PC-3 (cell line): Measurements from ENCODE around the gene STAB2. TPM values are rescaled to one million over a fixed set of nuclear protein-coding genes. Genes with fewer than 3 reads are reported as not detected.

ENCODE experiments used
- ATAC-seq: fragments of 200-7000 bp; cut with Tn5 transposase; 2 replicates; pipeline ENCODE4 v1.9.1; 2020; ENCODE audit warnings: mild to moderate bottlenecking, moderate library complexity
- BruUV-seq: library from RNA; stranded (reverse); fragments of 400-500 nt; replicated peaks from 2 replicates; lab custom pipeline; 2021; lab: Mats Ljungman, UMichigan
- CTCF ChIA-PET: fragments of 300-600 bp; sonication (Branson Sonifier 250); formaldehyde crosslinking; loops from one replicate; lab custom pipeline; 2022; ENCODE audit warnings: antibody characterized with exemption; lab: Charles Lee
- POLR2A ChIA-PET: fragments of 300-600 bp; sonication (Branson Sonifier 250); formaldehyde crosslinking; loops from one replicate; lab custom pipeline; 2022; ENCODE audit warnings: antibody characterized with exemption; ENCODE audit not compliant: unreplicated experiment; lab: Charles Lee
- DNase-seq: peaks from one replicate; pipeline ENCODE4 v3.0.0-alpha.2; 2015
- H2AFZ ChIP-seq: fragments of 300-600 bp; sonication (generic); 2 replicates; pipeline ENCODE4 v1.6.0; 2016; ENCODE audit warnings: antibody characterized with exemption, low read length
- H3F3A ChIP-seq: fragments of 300-600 bp; sonication (generic); one replicate; pipeline ENCODE4 v1.6.0; 2017; ENCODE audit warnings: antibody characterized with exemption, low read length, control low read depth, mild to moderate bottlenecking; ENCODE audit not compliant: unreplicated experiment
- H3K27ac ChIP-seq: fragments of 300-600 bp; sonication (generic); 2 replicates; pipeline ENCODE4 v1.5.1; 2016; ENCODE audit warnings: mild to moderate bottlenecking, low read length
- H3K27me3 ChIP-seq: fragments of 300-600 bp; sonication (generic); 2 replicates; pipeline ENCODE4 v1.6.1; 2016; ENCODE audit warnings: low read length, mixed read lengths
- H3K36me3 ChIP-seq: fragments of 300-600 bp; sonication (generic); 2 replicates; pipeline ENCODE4 v1.6.1; 2016; ENCODE audit warnings: low read depth, mixed run types, low read length, mixed read lengths
- H3K4me1 ChIP-seq: fragments of 300-600 bp; sonication (generic); 2 replicates; pipeline ENCODE4 v1.5.1; 2016; ENCODE audit warnings: low read length; ENCODE audit not compliant: insufficient read depth
- H3K4me2 ChIP-seq: fragments of 300-600 bp; sonication (generic); 2 replicates; pipeline ENCODE4 v1.6.0; 2016; ENCODE audit warnings: low read length
- H3K4me3 ChIP-seq: fragments of 300-600 bp; sonication (generic); 2 replicates; pipeline ENCODE4 v1.5.1; 2016; ENCODE audit warnings: mild to moderate bottlenecking, low read length, mixed read lengths
- H3K79me2 ChIP-seq: fragments of 300-600 bp; sonication (generic); 2 replicates; pipeline ENCODE4 v1.6.1; 2017; ENCODE audit warnings: low read length, mixed read lengths
- H3K9ac ChIP-seq: fragments of 300-600 bp; sonication (generic); 2 replicates; pipeline ENCODE4 v1.6.0; 2016; ENCODE audit warnings: mild to moderate bottlenecking, low read length
- H3K9me2 ChIP-seq: fragments of 300-600 bp; sonication (generic); replicated peaks from 2 replicates; pipeline ENCODE4 v1.6.1; 2016; ENCODE audit warnings: mixed run types, low read length, mixed read lengths
- H3K9me3 ChIP-seq: fragments of 300-600 bp; sonication (generic); 2 replicates; pipeline ENCODE4 v1.6.1; 2016; ENCODE audit warnings: low read length, mixed read lengths
- H4K20me1 ChIP-seq: fragments of 300-600 bp; sonication (generic); 2 replicates; pipeline ENCODE4 v1.6.1; 2016; ENCODE audit warnings: low read length, mixed read lengths
- CTCF ChIP-seq: fragments of 300-600 bp; sonication (generic); conservative IDR thresholded peaks from 2 replicates; pipeline ENCODE4 v1.5.1; 2017; ENCODE audit warnings: antibody characterized with exemption, low read depth, mild to moderate bottlenecking, low read length
- EZH2 ChIP-seq: fragments of 300-600 bp; sonication (generic); IDR thresholded peaks from one replicate; pipeline ENCODE4 v1.6.1; 2017; ENCODE audit warnings: antibody characterized with exemption, mild to moderate bottlenecking, low read length; ENCODE audit not compliant: unreplicated experiment
- EZH2phosphoT487 ChIP-seq: fragments of 300-600 bp; sonication (generic); IDR thresholded peaks from 2 replicates; pipeline ENCODE4 v1.6.1; 2018; ENCODE audit warnings: mild to moderate bottlenecking, antibody characterized with exemption, low read length, borderline replicate concordance
- intact Hi-C: fragments of 100-400 bp; cut with micrococcal nuclease; formaldehyde crosslinking; loops from 2 replicates; pipeline ENCODE4 v1.9.0; 2023
- total RNA-seq: library from RNA; depleted of rRNA; stranded (reverse); fragments of >200 nt; gene quantifications from 2 replicates; pipeline ENCODE4 v1.2.3, GENCODE V29; 2014

Gene STAB2
- total RNA-seq, 1 experiment from 2014 or later = not detected

GRCh38 chr12:103780992-103781391, 193.9 kb downstream of the STAB2 start:
- no peak overlapping the region for H3K4me2 ChIP-seq
- intact Hi-C loops = no loop called here
- H3K27ac ChIP-seq = no peak overlapping the region
- no peaks in the 10 kb centered on the region for H4K20me1 ChIP-seq
- H3K4me3 ChIP-seq = no peak overlapping the region
- H3K4me1 ChIP-seq = no peaks in the 10 kb centered on the region
- H2AFZ ChIP-seq = no peak overlapping the region
- H3F3A ChIP-seq = no peaks in the 10 kb centered on the region
- no peaks in the 10 kb centered on the region for H3K9me3 ChIP-seq
- H3K9me2 ChIP-seq = no peaks in the 10 kb centered on the region
- ChIA-PET POLR2A (no interaction called here), CTCF (no interaction called here)
- no peak for ATAC-seq
- H3K79me2 ChIP-seq = no peaks in the 10 kb centered on the region
- DNase-seq = no peak
- TF ChIP-seq EZH2phosphoT487 (no peak), EZH2 (no peak), CTCF (no peak)
- no TSS peak for BruUV-seq
- H3K27me3 ChIP-seq = no peaks in the 10 kb centered on the region
- peaks cover 62% of the 10 kb centered on the region for H3K36me3 ChIP-seq
- no peak overlapping the region for H3K9ac ChIP-seq

DNA sequence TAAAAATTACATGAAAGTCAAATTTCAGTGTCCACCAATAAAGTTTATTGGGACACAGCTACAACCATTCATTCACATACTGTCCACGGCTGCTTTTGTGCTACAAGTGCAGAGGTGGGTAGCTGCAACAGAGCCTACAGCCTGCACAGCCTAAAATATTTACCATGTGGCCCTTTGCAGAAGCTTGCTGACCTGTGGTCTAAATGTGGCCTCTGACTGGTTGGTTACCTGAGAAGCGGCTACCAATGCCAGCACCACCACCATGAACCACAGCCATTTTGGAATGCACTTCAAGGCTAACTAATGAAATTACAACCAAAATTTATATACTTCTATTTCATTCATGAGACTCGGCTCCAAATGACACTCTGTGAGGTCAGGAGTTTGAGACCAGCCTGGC, 195.3 kb downstream of the STAB2 start:
- POLR2A ChIA-PET = no interaction called here

More for the DNA sequence above, 195.3 kb downstream of the STAB2 start:
- BruUV-seq = no TSS peak
- H2AFZ ChIP-seq = no peak overlapping the region
- DNase-seq (no peak), ATAC-seq (no peak)
- intact Hi-C loops = no loop called here
- no peak overlapping the region for H3K9ac ChIP-seq
- no peaks in the 10 kb centered on the region for H4K20me1 ChIP-seq
- H3K79me2 ChIP-seq = no peaks in the 10 kb centered on the region
- H3K4me1 ChIP-seq = no peaks in the 10 kb centered on the region
- H3K27me3 ChIP-seq = no peaks in the 10 kb centered on the region
- no peak for TF ChIP-seq EZH2
- TF ChIP-seq EZH2phosphoT487 = no peak
- TF ChIP-seq CTCF = no peak
- no peaks in the 10 kb centered on the region for H3F3A ChIP-seq
- no peak overlapping the region for H3K27ac ChIP-seq
- H3K9me2 ChIP-seq = no peaks in the 10 kb centered on the region
- CTCF ChIA-PET = no interaction called here
- no peaks in the 10 kb centered on the region for H3K9me3 ChIP-seq
- H3K4me3 ChIP-seq = no peak overlapping the region
- H3K36me3 ChIP-seq = peaks cover 56% of the 10 kb centered on the region
- no peak overlapping the region for H3K4me2 ChIP-seq
